Loucy (cell line): ENCODE results near the gene SCIN.
"Not testable (repeated sequence)": the region's sequence is repeated elsewhere in the genome, so short reads cannot be mapped to it uniquely, and the experiment has no call there.

Experiments
- H2AFZ ChIP-seq: fragments of 200-600 bp; sonication (generic); 2 replicates; pipeline ENCODE4 v1.6.0; 2016; ENCODE audit warnings: antibody characterized with exemption, mild to moderate bottlenecking, low read length, moderate library complexity
- H3F3A ChIP-seq: fragments of 200-600 bp; 2 replicates; pipeline ENCODE4 v1.6.0; 2016; ENCODE audit warnings: antibody characterized with exemption, low read depth, mild to moderate bottlenecking
- H3K27me3 ChIP-seq: fragments of 200-600 bp; sonication (generic); 2 replicates; pipeline ENCODE4 v1.6.1; 2014; ENCODE audit warnings: low read length, mild to moderate bottlenecking; ENCODE audit not compliant: insufficient read depth, poor library complexity, severe bottlenecking
- H3K36me3 ChIP-seq: fragments of 200-600 bp; sonication (generic); 2 replicates; pipeline ENCODE4 v1.6.1; 2016; ENCODE audit warnings: low read length; ENCODE audit not compliant: insufficient read depth
- H3K4me1 ChIP-seq: fragments of 200-600 bp; sonication (generic); 2 replicates; pipeline ENCODE4 v1.5.1; 2014; ENCODE audit warnings: low read length, mild to moderate bottlenecking; ENCODE audit not compliant: insufficient read depth, poor library complexity, severe bottlenecking
- H3K4me2 ChIP-seq: fragments of 200-600 bp; sonication (generic); 2 replicates; pipeline ENCODE4 v1.6.0; 2014; ENCODE audit warnings: antibody characterized with exemption, low read length, low read depth, mild to moderate bottlenecking; ENCODE audit not compliant: poor library complexity, severe bottlenecking
- H3K4me3 ChIP-seq: fragments of 200-600 bp; sonication (generic); 2 replicates; pipeline ENCODE4 v1.5.1; 2014; ENCODE audit warnings: low read length, mild to moderate bottlenecking, mixed read lengths; ENCODE audit not compliant: poor library complexity, severe bottlenecking
- H3K79me2 ChIP-seq: fragments of 200-600 bp; sonication (generic); 2 replicates; pipeline ENCODE4 v1.6.1; 2014; ENCODE audit warnings: low read length; ENCODE audit not compliant: insufficient read depth
- H3K9ac ChIP-seq: fragments of 200-600 bp; sonication (generic); 2 replicates; pipeline ENCODE4 v1.6.0; 2014; ENCODE audit warnings: mild to moderate bottlenecking, low read depth, low read length, moderate library complexity; ENCODE audit not compliant: poor library complexity, severe bottlenecking
- H3K9me2 ChIP-seq: fragments of 200-600 bp; sonication (generic); replicated peaks from 2 replicates; pipeline ENCODE4 v1.6.1; 2016; ENCODE audit warnings: low read depth, low read length, mixed read lengths
- H3K9me3 ChIP-seq: fragments of 200-600 bp; sonication (generic); 2 replicates; pipeline ENCODE4 v1.6.1; 2014; ENCODE audit warnings: mild to moderate bottlenecking, antibody characterized with exemption, low read length, low read depth; ENCODE audit not compliant: insufficient read depth
- H4K20me1 ChIP-seq: fragments of 200-600 bp; sonication (generic); 2 replicates; pipeline ENCODE4 v1.6.0; 2014; ENCODE audit warnings: antibody characterized with exemption, low read length, mild to moderate bottlenecking; ENCODE audit not compliant: insufficient read depth, poor library complexity, severe bottlenecking
- CTCF ChIP-seq: fragments of 200-600 bp; sonication (generic); conservative IDR thresholded peaks from 2 replicates; pipeline ENCODE4 v1.5.1; 2014; ENCODE audit warnings: mild to moderate bottlenecking, antibody characterized with exemption, low read length
- EZH2phosphoT487 ChIP-seq: fragments of 200-600 bp; IDR thresholded peaks from 2 replicates; pipeline ENCODE4 v1.6.1; 2018; ENCODE audit warnings: antibody characterized with exemption, mild to moderate bottlenecking, moderate library complexity, borderline replicate concordance

Gene SCIN

GRCh38 chr7:12653518-12653917, 83.0 kb downstream of the SCIN start:
- no peaks in the 10 kb centered on the region for H3K9me2 ChIP-seq
- no peaks in the 10 kb centered on the region for H3K79me2 ChIP-seq
- H3K9ac ChIP-seq: no peak overlapping the region
- H3K36me3 ChIP-seq: no peaks in the 10 kb centered on the region
- TF ChIP-seq EZH2phosphoT487 (no peak), CTCF (no peak)
- H3K4me3 ChIP-seq: no peak overlapping the region
- H3K4me2 ChIP-seq: no peak overlapping the region
- H2AFZ ChIP-seq: no peak overlapping the region
- no peaks in the 10 kb centered on the region for H3K27me3 ChIP-seq
- no peaks in the 10 kb centered on the region for H4K20me1 ChIP-seq
- no peaks in the 10 kb centered on the region for H3F3A ChIP-seq
- no peaks in the 10 kb centered on the region for H3K9me3 ChIP-seq
- no peaks in the 10 kb centered on the region for H3K4me1 ChIP-seq

- H2AFZ ChIP-seq: no peak overlapping the region
- no peaks in the 10 kb centered on the region for H3K27me3 ChIP-seq
- no peaks in the 10 kb centered on the region for H3K9me3 ChIP-seq
- H3K4me2 ChIP-seq: no peak overlapping the region
- no peaks in the 10 kb centered on the region for H3K4me1 ChIP-seq
- no peaks in the 10 kb centered on the region for H3K36me3 ChIP-seq
- H4K20me1 ChIP-seq: no peaks in the 10 kb centered on the region
- H3K9me2 ChIP-seq: no peaks in the 10 kb centered on the region
- no peaks in the 10 kb centered on the region for H3F3A ChIP-seq
- TF ChIP-seq CTCF (no peak), EZH2phosphoT487 (no peak)
- no peaks in the 10 kb centered on the region for H3K79me2 ChIP-seq
- H3K9ac ChIP-seq: no peak overlapping the region
- no peak overlapping the region for H3K4me3 ChIP-seq
These were observed 84.6 kb downstream of the SCIN start for GRCh38 chr7:12655161-12655560.

GRCh38 chr7:12660423-12660822, 89.9 kb downstream of the SCIN start:
- not testable (repeated sequence) for H4K20me1 ChIP-seq, H3F3A ChIP-seq, H3K4me2 ChIP-seq, H3K36me3 ChIP-seq, H3K4me1 ChIP-seq, H3K4me3 ChIP-seq, H3K79me2 ChIP-seq, H3K9ac ChIP-seq, H3K9me2 ChIP-seq, H3K27me3 ChIP-seq, H2AFZ ChIP-seq, H3K9me3 ChIP-seq

- H2AFZ ChIP-seq, H3K4me2 ChIP-seq, H3F3A ChIP-seq, H3K9me3 ChIP-seq, H3K9me2 ChIP-seq, H3K36me3 ChIP-seq, H3K79me2 ChIP-seq, H3K27me3 ChIP-seq, H3K9ac ChIP-seq, H3K4me1 ChIP-seq, H4K20me1 ChIP-seq, H3K4me3 ChIP-seq: not testable (repeated sequence)
These were observed 90.5 kb downstream of the SCIN start for GRCh38 chr7:12660986-12661385.
